Activated T-helper 1 cell treated with Interleukin-2 at 50 U/mL for 16 hours (primary cell): ENCODE measurements around the gene GBA2.

ENCODE experiments used
- DNase-seq: peaks from one replicate; pipeline ENCODE4 v3.0.0-alpha.2; 2020; ENCODE audit warnings: low read depth

The GBA2 gene

GRCh38 chr9:35766997-35767396 is 18.0 kb upstream of the GBA2 start:
- DNase-seq, result no peak

GRCh38 chr9:35763803-35764202 is 14.8 kb upstream of the GBA2 start:
- no peak for DNase-seq

GRCh38 chr9:35763181-35763580 is 14.2 kb upstream of the GBA2 start:
- DNase-seq, result no peak

GRCh38 chr9:35760651-35761050 is 11.6 kb upstream of the GBA2 start:
- no peak for DNase-seq

DNA sequence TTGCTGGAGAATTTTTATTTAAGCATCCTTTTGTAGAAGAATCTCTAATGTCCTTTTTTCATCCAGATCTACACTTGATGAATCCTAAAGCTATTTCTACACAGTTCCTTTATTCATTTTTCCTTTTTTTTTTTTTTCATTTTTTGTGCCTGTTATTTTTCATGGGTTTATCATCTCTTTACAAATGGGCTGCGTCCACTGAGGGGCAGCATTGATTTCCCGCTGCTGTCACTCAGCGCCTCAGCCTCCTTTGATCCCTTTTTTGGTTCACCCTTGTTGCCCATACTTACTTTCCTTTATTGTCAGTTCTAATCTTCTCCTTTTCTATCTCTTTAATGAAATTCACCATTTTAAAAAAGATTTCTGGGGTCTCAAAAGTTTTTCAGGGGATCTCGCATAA is 10.8 kb upstream of the GBA2 start:
- DNase-seq, result no peak

- no peak for DNase-seq
These were observed 9.5 kb upstream of the GBA2 start for GRCh38 chr9:35758475-35759050.

- DNase-seq, result no peak
These were observed 8.9 kb upstream of the GBA2 start for GRCh38 chr9:35757892-35758275.

DNA sequence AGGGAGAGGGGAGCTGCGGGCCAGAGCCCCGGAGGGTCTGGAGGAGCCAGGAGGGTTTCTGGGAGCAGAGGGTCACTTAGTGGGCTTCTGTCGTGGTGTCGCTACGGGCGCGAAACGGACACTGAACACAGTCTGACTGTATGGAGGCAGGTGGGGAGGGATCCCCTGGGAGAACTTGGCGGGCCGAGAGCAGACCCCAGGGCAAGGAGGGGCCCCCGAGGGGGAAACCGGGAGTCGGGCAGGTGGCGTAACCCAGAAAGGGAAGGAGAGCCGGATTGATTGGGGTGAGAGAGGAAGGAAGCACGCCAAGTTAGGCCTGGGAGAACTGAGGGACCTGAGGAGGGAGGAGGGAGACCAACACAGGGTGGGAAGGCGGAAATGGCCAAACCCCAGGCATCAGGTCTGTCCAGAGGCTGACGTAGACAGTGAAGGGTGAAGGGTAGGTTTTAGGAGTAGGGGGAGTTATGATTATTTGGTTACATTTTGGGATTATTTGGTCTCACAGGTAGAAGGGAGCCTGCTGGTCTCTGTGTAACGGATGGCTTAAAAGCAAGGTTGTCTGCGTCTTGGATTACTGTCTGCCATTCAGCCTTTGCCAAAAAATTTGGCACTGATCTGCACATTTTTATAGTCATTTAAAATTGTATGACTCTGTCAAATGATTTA is 8.3 kb upstream of the GBA2 start:
- DNase-seq, result no peak

GRCh38 chr9:35756275-35757225 is 7.5 kb upstream of the GBA2 start:
- DNase-seq, result peak; percentile 57

DNA sequence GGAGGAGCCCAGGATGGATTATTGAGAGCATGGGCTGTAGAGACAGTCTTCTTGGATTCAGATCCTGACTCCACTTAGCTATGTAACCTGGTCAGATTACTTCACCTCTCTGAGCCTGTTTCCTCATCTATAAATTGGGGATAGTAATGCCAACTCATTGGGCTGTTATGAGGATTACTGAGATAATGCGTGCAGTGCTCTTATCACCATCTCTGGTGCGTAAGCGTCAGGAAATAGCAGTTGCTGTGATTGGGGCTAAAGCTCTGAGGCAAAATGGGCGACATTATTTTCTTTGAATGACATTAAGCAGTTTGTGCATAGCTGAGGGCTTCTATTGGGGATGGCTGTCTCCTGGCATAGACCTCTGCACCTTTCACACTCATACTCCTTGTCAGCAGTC is 6.0 kb upstream of the GBA2 start:
- DNase-seq, result no peak

DNA sequence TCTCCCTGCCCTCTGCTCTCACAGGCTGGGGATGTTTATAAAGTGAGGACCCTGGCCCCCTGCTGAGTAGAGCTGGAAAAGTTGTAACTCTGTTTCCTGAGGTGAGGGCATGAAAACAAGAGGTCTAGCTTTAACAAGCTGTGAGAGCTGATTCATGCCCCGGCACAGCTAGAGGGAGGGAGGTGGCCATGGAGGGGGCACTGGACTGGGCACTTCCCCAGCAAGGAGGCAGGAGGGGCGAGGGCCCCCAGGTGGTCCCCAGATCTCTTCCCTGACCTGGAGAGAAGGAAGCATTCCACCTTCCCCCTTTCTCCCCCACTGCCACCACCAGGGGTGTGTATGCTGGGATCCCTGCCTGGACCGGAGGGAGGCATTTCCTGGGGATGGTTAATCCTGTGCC is 5.2 kb upstream of the GBA2 start, which contains the start of gene MSMP:
Gene MSMP (minus strand): TSS at position 13 of the 400 bp plus-strand sequence. CDS start 147 bp downstream, outside the sequence.
- DNase-seq, result no peak

DNA sequence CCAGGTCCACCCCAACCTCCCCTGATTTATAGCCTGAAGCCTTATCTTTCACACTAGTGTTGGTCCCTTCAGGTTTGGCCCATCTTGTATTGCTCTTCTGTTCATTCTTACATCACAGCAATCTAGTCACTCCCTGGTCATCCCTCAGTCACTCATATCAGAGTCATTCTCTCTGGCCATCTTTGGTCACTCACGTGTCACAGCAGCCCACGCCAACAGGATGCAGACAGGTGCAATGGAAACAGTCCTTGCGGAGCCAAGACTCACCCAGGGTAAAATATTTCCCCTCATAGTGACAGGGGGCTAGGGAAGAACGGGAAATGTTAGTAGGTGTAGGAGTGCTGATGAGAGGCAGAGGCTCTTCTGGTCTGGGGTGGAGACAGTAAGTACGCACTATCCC is 4.4 kb upstream of the GBA2 start:
- no peak for DNase-seq

DNA sequence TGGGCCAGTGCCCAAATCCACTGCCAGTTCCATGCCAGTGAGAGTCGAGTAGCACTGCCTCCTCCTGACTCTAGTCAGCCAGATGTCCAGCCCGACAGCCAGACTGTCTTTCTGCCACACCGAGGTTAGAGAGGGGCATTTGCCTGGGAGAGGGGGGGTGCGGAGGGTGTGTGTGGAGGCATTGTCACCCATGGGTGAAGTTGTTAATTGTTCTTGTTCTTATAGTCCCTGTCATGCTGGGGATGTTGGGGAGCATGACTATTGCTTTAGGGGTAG is 1.2 kb upstream of the GBA2 start:
- DNase-seq, result no peak

- peak; percentile 17 for DNase-seq
These were observed 657 bp upstream of the GBA2 start for GRCh38 chr9:35749515-35750255.

- DNase-seq, result no peak
These were observed 678 bp downstream of the GBA2 start for GRCh38 chr9:35748242-35748857.

GRCh38 chr9:35746583-35746982 is 2.4 kb downstream of the GBA2 start:
- no peak for DNase-seq

DNA sequence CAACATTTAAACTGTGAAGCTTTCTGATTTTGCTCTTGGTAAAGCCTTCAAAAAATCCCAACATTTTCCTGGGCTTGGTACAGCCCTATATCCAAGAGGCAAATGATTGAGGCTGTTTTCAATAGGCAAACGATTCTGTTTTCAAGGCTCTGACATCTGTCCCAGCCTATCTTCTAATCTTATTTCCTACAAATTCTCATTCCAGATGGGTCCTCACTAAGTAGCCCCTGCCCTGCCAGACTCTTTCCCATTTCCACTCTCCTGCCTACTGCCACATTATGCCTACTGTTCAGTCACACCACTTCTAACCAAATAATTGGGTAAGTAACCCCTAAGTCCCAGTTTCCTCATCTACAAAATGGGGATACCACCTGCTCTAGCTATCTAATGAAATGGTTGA is 3.5 kb downstream of the GBA2 start:
- no peak for DNase-seq

GRCh38 chr9:35743880-35744518 is 5.0 kb downstream of the GBA2 start:
- DNase-seq, result no peak

GRCh38 chr9:35743452-35743851 is 5.6 kb downstream of the GBA2 start:
- no peak for DNase-seq

DNA sequence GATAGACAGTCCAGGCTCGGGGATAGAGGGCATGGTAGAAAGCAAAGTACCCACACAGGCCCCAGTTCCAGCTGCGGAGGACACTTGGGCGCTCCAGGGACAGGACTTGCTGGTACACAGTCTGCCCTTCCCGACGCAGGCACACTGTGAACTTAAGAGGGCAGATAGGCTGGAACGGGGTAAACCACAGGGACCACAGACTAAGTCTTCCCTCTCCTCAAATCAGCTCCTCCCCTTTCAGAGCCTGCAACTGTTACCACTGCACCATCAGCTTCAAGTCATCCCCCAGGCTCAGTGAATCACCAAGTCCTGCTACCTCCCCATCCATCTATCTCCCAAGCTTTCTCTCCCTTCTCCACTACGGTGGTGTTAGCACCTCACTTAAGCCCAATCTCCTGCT is 7.3 kb downstream of the GBA2 start:
- DNase-seq, result no peak

DNA sequence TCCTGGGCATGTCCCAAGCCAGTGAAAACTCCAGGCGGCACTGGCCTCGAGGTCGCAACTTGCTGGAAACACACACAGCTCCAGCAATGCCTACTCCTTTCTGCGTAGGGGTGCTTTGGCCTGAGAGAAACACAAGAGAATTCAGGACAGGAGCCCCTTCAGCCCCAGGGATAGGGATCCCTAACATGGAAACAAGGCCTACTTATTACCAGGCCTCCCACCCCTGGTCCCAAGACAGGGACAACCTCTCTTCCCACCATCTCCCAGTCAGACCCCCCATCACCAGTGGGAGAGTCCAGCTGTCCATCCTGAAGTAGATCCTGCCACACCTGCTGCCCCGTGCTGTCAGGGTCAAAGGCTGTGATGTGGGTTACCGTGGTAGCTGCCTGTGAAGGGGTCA is 8.8 kb downstream of the GBA2 start:
- DNase-seq, result no peak

DNA sequence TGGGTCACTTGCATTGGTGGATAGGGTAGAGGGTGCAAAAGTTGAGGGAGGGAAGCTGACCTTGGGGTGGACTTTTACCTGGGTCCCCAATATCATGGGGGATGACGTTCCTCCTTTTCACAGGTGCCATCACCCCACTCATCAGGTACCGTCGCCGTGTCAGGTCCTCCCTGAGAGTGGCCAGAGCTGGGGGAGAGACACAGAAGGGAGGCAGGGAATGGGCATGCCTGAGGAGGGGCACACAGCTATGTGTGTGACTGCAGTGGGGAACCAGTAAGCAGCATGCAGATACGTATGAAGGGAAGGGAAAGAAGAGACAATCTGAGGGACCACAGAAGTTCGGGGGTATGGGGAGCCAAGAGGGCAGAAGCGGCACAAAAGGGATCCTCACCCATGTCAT is 10.1 kb downstream of the GBA2 start:
- no peak for DNase-seq
